HG02973 (cell line): ENCODE data around the gene KRAS.
A peak's percentile ranks its signal among the peaks of the same experiment; 100 is the strongest.

Experiments
- ATAC-seq: cut with Tn5 transposase; IDR thresholded peaks from one replicate; pipeline ENCODE4 v1.9.1; 2021; ENCODE audit warnings: moderate library complexity; ENCODE audit not compliant: unreplicated experiment

Gene KRAS

GRCh38 chr12:25256826-25257225 is 6.1 kb upstream of the KRAS start:
- ATAC-seq = no peak

GRCh38 chr12:25256005-25256404 is 5.3 kb upstream of the KRAS start:
- no peak for ATAC-seq

- no peak for ATAC-seq
Observed at GRCh38 chr12:25254271-25254880, 3.6 kb upstream of the KRAS start.

DNA sequence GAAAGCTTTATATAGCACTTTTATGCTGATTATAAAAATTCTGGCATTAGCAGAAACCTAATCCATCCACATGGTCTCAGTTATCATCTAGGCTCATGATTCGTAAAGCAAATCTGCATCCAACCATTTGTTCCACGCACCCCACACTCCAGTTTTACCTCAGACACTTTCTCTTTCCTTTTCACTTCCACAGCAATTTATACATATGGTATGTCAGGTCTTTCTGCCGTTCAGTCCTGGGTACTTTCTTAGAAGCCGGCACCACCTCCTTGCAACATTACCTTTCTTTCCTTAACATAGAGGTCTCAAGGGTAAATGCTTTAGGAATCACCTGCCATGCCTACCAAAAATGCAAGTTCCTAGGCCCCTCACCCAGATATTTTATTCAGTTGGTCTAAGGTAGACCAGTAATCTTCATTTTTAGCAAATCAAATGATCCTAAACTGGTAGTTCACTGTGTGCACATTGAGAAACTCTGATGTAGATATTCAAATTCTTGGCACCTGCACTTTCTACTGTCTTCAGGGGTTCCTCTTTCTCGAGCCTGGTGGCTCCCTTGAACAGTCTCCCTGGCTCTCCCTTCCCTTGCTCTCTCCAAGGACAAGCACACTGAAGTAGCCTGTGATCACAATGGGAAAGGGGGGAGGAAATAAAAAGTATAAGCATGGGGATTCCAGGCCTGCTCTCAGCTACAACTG is 2.8 kb upstream of the KRAS start:
- ATAC-seq = peak; percentile 22

DNA sequence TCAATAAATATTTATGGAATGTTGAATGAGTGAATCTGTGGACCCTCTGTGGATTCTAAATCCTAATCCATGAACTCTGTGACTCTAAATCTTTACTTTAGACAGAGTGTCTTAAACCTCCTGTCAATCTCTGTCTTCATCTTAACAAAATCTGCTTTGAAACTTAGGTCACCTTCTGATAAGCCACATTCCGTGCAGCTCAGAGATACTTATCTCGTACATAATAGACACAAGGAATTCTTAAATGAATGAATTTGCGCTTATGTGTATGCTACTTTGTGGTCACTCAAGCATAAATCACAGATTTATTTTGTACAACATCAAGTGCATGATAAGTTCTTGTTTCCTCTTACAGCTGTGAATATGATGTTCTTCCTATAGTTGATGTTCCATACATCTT is 2.2 kb upstream of the KRAS start:
- ATAC-seq = no peak

GRCh38 chr12:25251769-25252168 is 1.0 kb upstream of the KRAS start:
- ATAC-seq = no peak

- ATAC-seq = peak; percentile 30
Observed at GRCh38 chr12:25249931-25250738, 594 bp downstream of the KRAS start.

DNA sequence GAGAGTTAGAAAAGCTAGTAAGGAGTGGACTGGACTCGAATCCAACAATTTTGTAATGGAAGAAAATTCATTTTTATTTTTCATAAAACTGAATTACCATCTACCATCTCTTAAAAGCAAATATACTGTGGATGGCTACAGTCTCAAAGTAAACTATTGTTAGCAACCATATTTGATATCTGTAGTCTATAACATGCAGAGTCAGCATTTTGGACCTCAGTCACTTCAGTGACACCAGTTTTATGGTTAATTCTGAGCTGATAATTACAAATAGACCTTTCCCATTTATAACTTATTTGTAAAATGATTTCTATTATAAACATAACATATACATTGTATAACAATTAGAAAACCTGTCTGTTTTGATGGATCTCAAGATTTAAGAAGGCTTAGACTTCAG is 2.0 kb downstream of the KRAS start:
- no peak for ATAC-seq

GRCh38 chr12:25248137-25248536 is 2.6 kb downstream of the KRAS start:
- no peak for ATAC-seq

- ATAC-seq = no peak
Observed at GRCh38 chr12:25245491-25245890, 5.2 kb downstream of the KRAS start.

GRCh38 chr12:25243680-25243990 is 7.1 kb downstream of the KRAS start:
- ATAC-seq = no peak

DNA sequence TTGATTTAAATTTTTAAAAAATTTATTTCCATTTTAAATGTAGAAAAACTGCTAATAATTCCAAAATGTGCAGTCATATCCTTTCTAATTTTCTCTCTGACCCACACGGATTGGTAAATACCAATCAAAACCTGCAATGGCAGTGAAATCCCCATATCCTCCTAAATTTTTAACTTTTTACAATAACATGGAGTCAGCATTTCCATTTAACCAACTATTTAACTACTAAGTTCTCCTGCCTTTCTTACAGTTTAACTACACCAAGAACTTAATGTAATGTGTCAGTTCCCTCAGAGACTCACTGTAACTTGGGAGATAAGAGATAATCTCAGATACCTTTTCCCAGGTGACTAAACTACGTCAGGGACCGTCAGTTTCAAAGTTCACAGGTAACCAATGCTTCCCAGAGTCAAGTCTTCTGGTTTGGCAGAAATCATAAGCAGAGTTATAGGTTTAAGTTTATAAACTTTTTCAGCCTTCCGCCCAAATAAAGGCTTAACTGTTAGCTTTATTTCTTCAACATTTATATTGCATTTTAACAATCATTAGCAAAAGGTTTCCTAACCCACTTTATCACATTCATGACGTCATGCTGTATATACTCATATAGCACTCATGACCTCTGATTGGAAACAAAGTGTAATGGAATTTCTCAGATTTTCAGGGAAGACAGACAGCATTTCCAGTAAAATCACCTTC is 7.6 kb downstream of the KRAS start:
- ATAC-seq = no peak

DNA sequence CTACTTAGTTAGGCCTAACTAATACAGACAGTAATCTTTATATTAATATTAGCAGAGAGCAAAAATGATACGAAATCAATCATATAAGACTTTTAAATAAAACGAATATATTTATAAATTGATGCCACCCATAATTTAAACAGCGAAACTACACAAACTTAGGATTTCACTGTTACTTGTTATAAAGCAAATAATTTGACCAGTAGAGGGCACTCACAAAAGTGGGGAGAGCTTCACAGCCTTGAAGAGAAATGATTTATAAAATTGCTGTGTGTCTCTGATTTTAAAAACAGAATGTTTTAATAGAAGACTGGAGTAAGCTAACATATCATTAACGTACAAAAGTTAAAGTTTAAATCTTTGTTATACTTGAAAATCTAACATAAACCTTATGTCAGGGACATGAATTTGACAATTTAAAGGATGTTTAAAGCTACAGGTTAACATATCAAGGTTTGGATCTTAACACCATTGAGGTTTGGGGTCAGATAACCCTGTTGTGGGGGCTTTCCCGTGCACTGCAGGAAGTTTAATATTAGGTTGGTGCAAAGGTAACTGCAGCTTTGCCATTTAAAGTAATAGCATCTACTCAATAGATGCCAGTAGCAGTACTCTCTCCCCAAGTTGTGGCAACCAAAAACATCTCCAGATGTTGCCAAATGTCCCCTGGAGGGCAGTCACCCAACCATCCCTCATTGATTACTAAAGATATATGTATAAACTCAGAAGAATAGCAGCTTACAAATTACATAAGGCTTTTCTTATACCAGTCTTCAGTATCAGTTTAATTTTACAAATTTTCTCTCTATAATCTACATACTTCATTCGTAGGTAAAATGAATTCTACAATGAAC is 9.3 kb downstream of the KRAS start:
- ATAC-seq = no peak

- ATAC-seq = no peak
Observed at GRCh38 chr12:25236626-25237025, 14.1 kb downstream of the KRAS start.

DNA sequence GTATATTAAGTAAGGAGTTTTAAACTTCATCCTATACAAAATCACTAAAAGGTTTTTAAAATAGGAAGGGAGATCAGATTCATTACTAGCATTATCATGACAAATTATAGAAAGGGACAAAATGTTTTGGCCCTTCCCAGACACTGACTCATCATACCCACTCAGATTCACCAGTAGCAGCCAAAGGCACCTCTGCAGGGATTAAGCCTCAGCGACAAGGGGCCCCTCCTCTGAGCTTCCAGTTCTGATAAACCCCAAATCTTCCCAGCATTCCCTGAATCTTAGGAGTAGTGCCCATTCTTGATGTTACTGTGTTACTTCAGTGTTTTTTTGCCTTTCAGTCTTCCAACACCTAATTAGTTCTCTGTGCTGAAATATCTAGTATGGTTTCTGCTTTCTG is 14.5 kb downstream of the KRAS start:
- ATAC-seq = no peak

GRCh38 chr12:25213338-25213737 is 37.4 kb downstream of the KRAS start:
- no peak for ATAC-seq

GRCh38 chr12:25208554-25208953 is 42.2 kb downstream of the KRAS start:
- no peak for ATAC-seq

- ATAC-seq = no peak
Observed at GRCh38 chr12:25207846-25208245, 42.9 kb downstream of the KRAS start.

DNA sequence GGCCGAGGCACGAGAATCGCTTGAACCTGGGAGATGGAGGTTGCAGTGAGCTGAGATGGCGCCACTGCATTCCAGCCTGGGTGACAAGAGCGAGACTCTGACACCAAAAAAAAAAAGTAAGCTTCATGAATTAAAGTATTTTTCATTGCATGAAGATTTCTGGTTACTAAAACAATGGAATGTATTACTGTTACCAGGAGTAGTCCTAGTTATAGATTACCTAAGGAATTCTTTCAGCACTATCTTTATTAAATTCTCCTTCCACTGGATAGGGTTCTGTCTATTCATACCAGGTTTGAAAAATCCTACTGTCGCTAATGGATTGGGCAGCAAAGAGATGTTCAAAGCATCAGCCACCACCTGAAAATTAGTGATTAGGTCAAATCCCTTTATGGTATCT is 43.3 kb downstream of the KRAS start:
- ATAC-seq = no peak

DNA sequence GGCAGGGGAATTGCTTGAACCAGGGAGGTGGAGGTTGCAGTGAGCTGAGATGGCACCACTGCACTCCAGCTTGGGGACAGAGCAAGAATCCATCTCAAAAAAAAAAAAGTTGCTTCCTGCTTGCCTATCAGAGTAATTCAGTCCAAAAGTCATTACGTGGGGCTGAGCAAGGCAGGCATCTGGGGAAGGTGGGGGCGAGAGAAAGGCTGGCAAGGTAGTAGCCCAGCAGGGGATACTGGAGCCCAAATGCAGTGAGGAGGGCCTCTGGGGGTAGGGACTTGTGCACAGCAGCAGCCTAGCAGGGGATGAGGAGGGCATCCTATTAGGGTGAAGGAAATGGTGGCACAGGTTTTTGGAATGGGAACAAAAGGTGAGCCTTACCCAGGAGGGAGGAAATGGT is 48.6 kb downstream of the KRAS start:
- ATAC-seq = no peak

DNA sequence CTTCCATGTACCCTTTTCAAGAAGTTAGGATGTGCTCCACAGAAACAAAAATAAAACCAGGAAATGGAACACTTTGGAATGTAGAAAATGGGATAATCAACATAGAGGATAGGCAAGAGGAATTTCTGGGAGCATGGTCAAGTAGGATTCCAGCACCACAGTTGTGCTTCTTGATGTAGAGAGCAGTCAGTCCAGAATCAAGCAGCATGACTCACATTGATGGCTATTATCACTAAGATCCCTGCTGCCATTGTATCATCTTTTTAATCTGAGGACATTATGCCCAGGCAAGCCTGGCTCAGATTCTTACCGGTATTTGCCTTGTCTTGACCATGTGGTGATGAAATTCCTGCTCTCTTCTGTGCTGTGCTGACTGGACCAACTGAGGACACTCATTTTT is 50.0 kb downstream of the KRAS start:
- no peak for ATAC-seq
